ENCODE measurements around the gene TOX3. TPM values are rescaled to one million over a fixed set of nuclear protein-coding genes. Genes with fewer than 3 reads are reported as not detected.

TOX3 gene
- total RNA-seq: under 0.01 TPM in 1 of 2 replicates, not detected in the other

DNA sequence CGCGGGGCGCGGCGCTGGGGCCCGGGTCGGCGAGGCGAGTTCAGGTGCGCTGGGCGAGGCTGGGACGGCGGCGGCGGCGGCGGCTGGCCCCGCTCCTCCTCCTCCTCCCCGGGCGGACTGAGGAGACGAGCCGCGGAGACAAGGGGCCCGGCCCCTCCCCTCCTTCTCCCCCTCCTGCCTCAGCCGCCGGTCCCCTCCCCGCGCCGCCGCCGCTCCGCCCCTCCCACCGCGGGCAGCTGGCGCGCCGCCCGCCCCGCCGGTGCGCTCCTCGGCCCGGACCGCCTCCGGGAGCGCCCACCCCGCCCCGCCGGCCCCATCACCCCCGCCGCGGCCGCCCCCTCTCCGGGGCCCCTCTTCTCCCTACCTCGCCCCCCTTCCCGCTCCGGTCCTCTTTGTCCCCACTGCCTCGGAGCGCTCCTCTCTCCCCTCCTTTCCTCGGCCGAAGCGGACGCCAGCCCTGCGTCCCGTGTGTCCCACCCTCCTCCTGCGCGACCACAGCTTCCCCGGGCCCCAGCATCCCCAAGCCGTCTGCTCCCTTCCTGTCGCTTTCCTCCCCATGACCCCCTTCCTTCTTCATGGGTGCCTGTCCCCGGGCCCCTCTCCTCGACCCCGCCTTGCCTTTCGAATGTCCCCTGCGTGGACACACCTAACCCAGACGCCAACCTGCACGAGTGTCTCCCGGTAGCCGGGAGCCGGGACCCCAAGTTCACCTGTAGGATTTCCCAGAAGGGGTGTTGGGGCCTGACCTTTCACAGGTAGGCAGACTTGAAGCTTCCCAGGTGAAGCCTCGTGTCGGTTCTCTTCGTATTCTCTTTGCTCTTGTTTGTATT is at the start of gene TOX3:
Gene TOX3 (minus strand): TSS at position 140 of the 830 bp plus-strand sequence. CDS start 420 bp downstream, outside the sequence.

All from nasal cavity respiratory epithelium epithelial cell of viscerocranial mucosa (primary cell).